ENCODE measurements around the gene CDK14.

Gene CDK14

GRCh38 chr7:91242097-91242844 is 646.1 kb downstream of the CDK14 start:
- Histone ChIP-seq H3K4me3 (ENCODE audit: low read depth, low read length) (no peak overlapping the region), H3K27me3 (ENCODE audit: control insufficient read depth, insufficient read depth, low read length) (no peaks in the 10 kb centered on the region), H3K4me2 (ENCODE audit: low read length) (no peak overlapping the region), H3K27ac (no peak overlapping the region), H3K9me3 (ENCODE audit: control insufficient read depth, low read length) (no peaks in the 10 kb centered on the region), H3K9ac (no peak overlapping the region), H3K36me3 (ENCODE audit: control insufficient read depth, insufficient read depth, low read length) (no peaks in the 10 kb centered on the region), H3K79me2 (no peaks in the 10 kb centered on the region), H3K4me1 (peaks cover 6% of the 10 kb centered on the region), H2AFZ (peak overlapping the region; percentile 23)
- TF ChIP-seq, protein P1, sequence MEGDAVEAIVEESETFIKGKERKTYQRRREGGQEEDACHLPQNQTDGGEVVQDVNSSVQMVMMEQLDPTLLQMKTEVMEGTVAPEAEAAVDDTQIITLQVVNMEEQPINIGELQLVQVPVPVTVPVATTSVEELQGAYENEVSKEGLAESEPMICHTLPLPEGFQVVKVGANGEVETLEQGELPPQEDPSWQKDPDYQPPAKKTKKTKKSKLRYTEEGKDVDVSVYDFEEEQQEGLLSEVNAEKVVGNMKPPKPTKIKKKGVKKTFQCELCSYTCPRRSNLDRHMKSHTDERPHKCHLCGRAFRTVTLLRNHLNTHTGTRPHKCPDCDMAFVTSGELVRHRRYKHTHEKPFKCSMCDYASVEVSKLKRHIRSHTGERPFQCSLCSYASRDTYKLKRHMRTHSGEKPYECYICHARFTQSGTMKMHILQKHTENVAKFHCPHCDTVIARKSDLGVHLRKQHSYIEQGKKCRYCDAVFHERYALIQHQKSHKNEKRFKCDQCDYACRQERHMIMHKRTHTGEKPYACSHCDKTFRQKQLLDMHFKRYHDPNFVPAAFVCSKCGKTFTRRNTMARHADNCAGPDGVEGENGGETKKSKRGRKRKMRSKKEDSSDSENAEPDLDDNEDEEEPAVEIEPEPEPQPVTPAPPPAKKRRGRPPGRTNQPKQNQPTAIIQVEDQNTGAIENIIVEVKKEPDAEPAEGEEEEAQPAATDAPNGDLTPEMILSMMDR (IDR thresholded peaks at IDR 0.05), result no peak

DNA sequence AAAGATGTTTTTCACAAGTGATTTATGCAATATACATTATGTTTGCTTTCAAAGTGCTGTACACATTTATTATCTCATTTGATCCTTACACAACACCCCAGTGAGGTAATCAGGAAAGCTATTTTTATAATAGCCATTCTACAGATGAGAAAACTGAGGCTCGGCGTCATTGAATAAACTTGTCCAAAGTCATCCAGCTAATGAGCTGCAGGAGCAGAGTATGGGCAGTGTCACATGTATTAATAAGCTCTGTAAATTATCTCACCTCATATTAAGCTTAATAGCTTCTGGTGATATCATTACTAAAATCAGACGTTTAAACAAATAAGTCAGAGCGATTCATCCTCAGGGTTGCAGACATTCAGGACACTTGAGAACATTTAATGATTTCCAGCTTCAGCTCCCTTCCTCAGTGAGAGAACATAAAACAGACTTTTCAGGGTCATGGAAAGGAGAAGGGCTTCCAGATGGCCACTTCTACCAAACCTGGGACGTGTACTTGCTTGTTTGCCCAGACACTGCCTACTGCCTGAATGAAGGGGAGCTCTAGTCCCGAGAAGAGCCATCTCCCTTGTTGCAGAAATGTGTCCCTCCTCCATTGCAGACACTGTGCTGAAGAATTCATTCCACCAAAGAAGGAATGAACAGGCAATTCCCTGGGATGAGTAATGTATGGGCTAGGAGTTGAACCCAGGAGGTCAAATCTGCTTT is 647.6 kb downstream of the CDK14 start:
- H3K4me2 ChIP-seq (ENCODE audit: low read length), result no peak overlapping the region
- H3K79me2 ChIP-seq, result no peaks in the 10 kb centered on the region
- H3K4me3 ChIP-seq (ENCODE audit: low read depth, low read length), result no peak overlapping the region
- TF ChIP-seq, protein P1 (IDR thresholded peaks at IDR 0.05), result no peak
- H3K27me3 ChIP-seq (ENCODE audit: control insufficient read depth, insufficient read depth, low read length), result no peaks in the 10 kb centered on the region
- no peaks in the 10 kb centered on the region for H3K9me3 ChIP-seq (ENCODE audit: control insufficient read depth, low read length)
- H3K27ac ChIP-seq, result no peak overlapping the region
- no peak overlapping the region for H2AFZ ChIP-seq
- H3K36me3 ChIP-seq (ENCODE audit: control insufficient read depth, insufficient read depth, low read length), result no peaks in the 10 kb centered on the region
- peaks cover 6% of the 10 kb centered on the region for H3K4me1 ChIP-seq
- H3K9ac ChIP-seq, result no peak overlapping the region

DNA sequence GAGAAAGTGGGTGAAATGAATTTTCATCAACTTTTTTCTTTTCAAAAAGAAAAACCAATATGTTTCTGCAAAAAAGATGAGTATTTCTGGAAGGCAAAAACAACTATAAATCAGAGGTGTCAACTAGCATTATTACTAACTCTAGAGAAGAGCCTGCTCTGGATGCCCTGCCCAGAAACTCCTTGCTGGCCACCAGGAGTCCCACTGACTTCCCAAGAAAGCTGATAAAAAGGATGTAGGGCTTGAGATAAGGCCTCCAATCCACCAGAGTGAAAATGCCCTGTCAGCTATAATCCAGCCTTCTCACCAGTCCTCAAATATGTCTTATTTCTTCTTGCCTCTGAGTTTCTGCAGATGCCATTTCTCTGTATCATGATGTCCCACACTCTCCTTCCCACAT is 651.4 kb downstream of the CDK14 start:
- Histone ChIP-seq H3K36me3 (ENCODE audit: control insufficient read depth, insufficient read depth, low read length) (no peaks in the 10 kb centered on the region), H3K9ac (no peak overlapping the region), H3K79me2 (no peaks in the 10 kb centered on the region), H3K9me3 (ENCODE audit: control insufficient read depth, low read length) (no peaks in the 10 kb centered on the region), H3K4me3 (ENCODE audit: low read depth, low read length) (no peak overlapping the region), H2AFZ (no peak overlapping the region), H3K4me1 (peaks cover 3% of the 10 kb centered on the region), H3K27me3 (ENCODE audit: control insufficient read depth, insufficient read depth, low read length) (no peaks in the 10 kb centered on the region), H3K27ac (no peak overlapping the region), H3K4me2 (ENCODE audit: low read length) (no peak overlapping the region)
- TF ChIP-seq, protein P1 (IDR thresholded peaks at IDR 0.05), result no peak

GRCh38 chr7:91248996-91249395 is 652.9 kb downstream of the CDK14 start:
- Histone ChIP-seq H3K9ac (no peak overlapping the region), H3K4me2 (ENCODE audit: low read length) (no peak overlapping the region), H3K4me1 (no peaks in the 10 kb centered on the region), H3K27me3 (ENCODE audit: control insufficient read depth, insufficient read depth, low read length) (no peaks in the 10 kb centered on the region), H3K79me2 (no peaks in the 10 kb centered on the region), H3K9me3 (ENCODE audit: control insufficient read depth, low read length) (no peaks in the 10 kb centered on the region), H2AFZ (no peak overlapping the region), H3K4me3 (ENCODE audit: low read depth, low read length) (no peak overlapping the region), H3K36me3 (ENCODE audit: control insufficient read depth, insufficient read depth, low read length) (no peaks in the 10 kb centered on the region), H3K27ac (no peak overlapping the region)
- TF ChIP-seq, protein P1 (IDR thresholded peaks at IDR 0.05), result no peak
